G401 (cell line): ENCODE results near the gene SMIM29. TPM values are rescaled to one million over a fixed set of nuclear protein-coding genes. Genes with fewer than 3 reads are reported as not detected.

Experiments
- DNase-seq: peaks from one replicate; pipeline ENCODE4 v3.0.0-alpha.2; 2015; ENCODE audit warnings: low spot score
- in situ Hi-C: cut with HindIII; loops from 2 replicates; pipeline ENCODE4 v1.10.0; 2016; ENCODE audit warnings: low sequenced_read_pairs, mixed read lengths
- total RNA-seq: library from RNA; depleted of rRNA; stranded (reverse); fragments of >200 nt; shearing (Covaris generic); gene quantifications from 2 replicates; pipeline ENCODE4 v1.2.3, GENCODE V29; 2014; rRNA removed

SMIM29 gene
- total RNA-seq, 1 experiment from 2014 or later = 17.2 TPM

GRCh38 chr6:34202329-34203201, 46.2 kb downstream of the SMIM29 start:
- peak; percentile 52 for DNase-seq
- in situ Hi-C loops = no loop called here

- DNase-seq = no peak
- in situ Hi-C loops = no loop called here
Measured at GRCh38 chr6:34201455-34202107, 47.2 kb downstream of the SMIM29 start.

- in situ Hi-C loops = no loop called here
- DNase-seq = no peak
Measured at GRCh38 chr6:34200340-34200971, 48.4 kb downstream of the SMIM29 start.

GRCh38 chr6:34196833-34197195, 52.0 kb downstream of the SMIM29 start:
- no peak for DNase-seq
- in situ Hi-C loops = loop anchor here (25.0 kb wide), 1 partner anchor 190 kb away; the partner anchor contains the start of gene NUDT3

Other genes with a start within 250 kb of the SMIM29 start
- 4.9 and 6.5 TPM in 2 replicates for gene GRM4, start 102.9 kb downstream of the SMIM29 start, total RNA-seq
- 321 and 360 TPM in 2 replicates for gene HMGA1, start 12.1 kb downstream of the SMIM29 start, total RNA-seq
- gene NUDT3, start 143.7 kb upstream of the SMIM29 start, total RNA-seq = 8.1 and 10.6 TPM in 2 replicates
- gene RPS10, start 177.1 kb upstream of the SMIM29 start, total RNA-seq = 2,978 and 4,372 TPM in 2 replicates
- gene PACSIN1, start 217.1 kb upstream of the SMIM29 start, total RNA-seq = 0.12 TPM in 1 of 2 replicates, not detected in the other